Adipose tissue (tissue), 3 donors: ENCODE results near the gene SLC39A8. TPM values are rescaled to one million over a fixed set of nuclear protein-coding genes. Genes with fewer than 3 reads are reported as not detected.

ENCODE experiments used
- polyA plus RNA-seq, 3 donors: library from polyadenylated mRNA; stranded (reverse); fragments of 200-250 nt; gene quantifications; one replicate each; pipeline ENCODE4 v1.2.3, GENCODE V29; 2013
- donor health status: healthy with polysubstance abuse.
- donor health status: Bipolar disorder and iron deficiency.
- donor health status: healthy.

The SLC39A8 gene
- polyA plus RNA-seq, 3 donors = 7.0 to 25.4 (median 23.8) TPM

Other genes with a start within 250 kb of the SLC39A8 start
- 10 to 100 TPM in 2 of 3 donors, 1 to 10 TPM in 1; 9.2 to 57.0 (median 22.9) TPM for gene NFKB1, start 155.9 kb upstream of the SLC39A8 start, polyA plus RNA-seq